Measurements from ENCODE around the gene COQ8B.

COQ8B gene

GRCh38 chr19:40685016-40685526, 31.6 kb downstream of the COQ8B start:
- no CpG with 5 or more reads among the region's 3 CpGs for WGBS (ENCODE audit: insufficient coverage, insufficient read length)
- peaks cover 2% of the 10 kb centered on the region; the same call in 1 of the 2 replicates for H3K4me1 ChIP-seq (ENCODE audit: control insufficient read depth, insufficient read depth, low read length)
- H3K36me3 ChIP-seq (ENCODE audit: control insufficient read depth, insufficient read depth, low read length), result peaks cover 20% of the 10 kb centered on the region; the same call in 1 of the 2 replicates
- no peaks in the 10 kb centered on the region for H3K9me3 ChIP-seq (ENCODE audit: control insufficient read depth, insufficient read depth, low read length)
- no peak overlapping the region for H3K27ac ChIP-seq (ENCODE audit: low read length)
- H3K27me3 ChIP-seq (ENCODE audit: control insufficient read depth, insufficient read depth, low read length), result no peaks in the 10 kb centered on the region
- no peak overlapping the region for H3K4me3 ChIP-seq (ENCODE audit: low read length)
- DNase-seq (ENCODE audit: low read depth, low spot score), result no peak

GRCh38 chr19:40684280-40684679, 32.4 kb downstream of the COQ8B start:
- Histone ChIP-seq H3K4me1 (ENCODE audit: control insufficient read depth, insufficient read depth, low read length) (peaks cover under 1% of the 10 kb centered on the region; the same call in 1 of the 2 replicates), H3K36me3 (ENCODE audit: control insufficient read depth, insufficient read depth, low read length) (peaks cover 20% of the 10 kb centered on the region; the same call in 1 of the 2 replicates), H3K27ac (ENCODE audit: low read length) (no peak overlapping the region), H3K9me3 (ENCODE audit: control insufficient read depth, insufficient read depth, low read length) (no peaks in the 10 kb centered on the region), H3K4me3 (ENCODE audit: low read length) (no peak overlapping the region), H3K27me3 (ENCODE audit: control insufficient read depth, insufficient read depth, low read length) (no peaks in the 10 kb centered on the region)
- WGBS (ENCODE audit: insufficient coverage, insufficient read length), result no CpG with 5 or more reads among the region's 32 CpGs
- DNase-seq (ENCODE audit: low read depth, low spot score), result no peak

DNA sequence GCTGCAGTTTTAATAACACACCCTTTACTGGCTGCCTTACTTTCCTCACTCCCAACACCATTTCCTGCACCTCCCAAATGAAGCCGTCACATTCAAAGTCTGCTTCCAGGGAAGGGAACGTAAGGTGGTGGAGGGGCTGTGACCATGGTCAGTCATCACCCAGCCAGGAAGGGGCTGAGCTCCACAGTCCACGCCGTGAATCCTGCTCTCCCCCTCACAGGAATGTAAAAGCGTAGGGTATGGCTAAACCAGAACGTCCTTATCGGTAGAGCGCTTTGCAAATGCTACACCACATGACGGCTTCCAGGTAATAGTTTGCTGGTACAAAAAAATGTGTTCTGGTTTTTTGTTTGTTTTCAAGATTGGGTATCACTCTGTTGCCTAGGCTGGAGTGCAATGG, 33.2 kb downstream of the COQ8B start:
- H3K4me1 ChIP-seq (ENCODE audit: control insufficient read depth, insufficient read depth, low read length), result no peaks in the 10 kb centered on the region
- peaks cover 20% of the 10 kb centered on the region; the same call in 1 of the 2 replicates for H3K36me3 ChIP-seq (ENCODE audit: control insufficient read depth, insufficient read depth, low read length)
- WGBS (ENCODE audit: insufficient coverage, insufficient read length), result no CpG with 5 or more reads among the region's 9 CpGs

GRCh38 chr19:40682431-40682964, 34.2 kb downstream of the COQ8B start:
- H3K4me3 ChIP-seq (ENCODE audit: low read length), result no peak overlapping the region
- no CpG with 5 or more reads among the region's 18 CpGs for WGBS (ENCODE audit: insufficient coverage, insufficient read length)
- no peak for DNase-seq (ENCODE audit: low read depth, low spot score)
- peaks cover 20% of the 10 kb centered on the region; the same call in 1 of the 2 replicates for H3K36me3 ChIP-seq (ENCODE audit: control insufficient read depth, insufficient read depth, low read length)
- H3K27ac ChIP-seq (ENCODE audit: low read length), result no peak overlapping the region
- H3K27me3 ChIP-seq (ENCODE audit: control insufficient read depth, insufficient read depth, low read length), result no peaks in the 10 kb centered on the region
- H3K9me3 ChIP-seq (ENCODE audit: control insufficient read depth, insufficient read depth, low read length), result no peaks in the 10 kb centered on the region
- no peaks in the 10 kb centered on the region for H3K4me1 ChIP-seq (ENCODE audit: control insufficient read depth, insufficient read depth, low read length)

More for the DNA sequence above, 33.2 kb downstream of the COQ8B start:
- H3K9me3 ChIP-seq (ENCODE audit: control insufficient read depth, insufficient read depth, low read length), result no peaks in the 10 kb centered on the region
- no peak for DNase-seq (ENCODE audit: low read depth, low spot score)
- H3K27ac ChIP-seq (ENCODE audit: low read length), result no peak overlapping the region
- no peaks in the 10 kb centered on the region for H3K27me3 ChIP-seq (ENCODE audit: control insufficient read depth, insufficient read depth, low read length)
- no peak overlapping the region for H3K4me3 ChIP-seq (ENCODE audit: low read length)

- Histone ChIP-seq H3K27me3 (ENCODE audit: control insufficient read depth, insufficient read depth, low read length) (no peaks in the 10 kb centered on the region), H3K4me3 (ENCODE audit: low read length) (no peak overlapping the region), H3K4me1 (ENCODE audit: control insufficient read depth, insufficient read depth, low read length) (no peaks in the 10 kb centered on the region), H3K9me3 (ENCODE audit: control insufficient read depth, insufficient read depth, low read length) (no peaks in the 10 kb centered on the region), H3K27ac (ENCODE audit: low read length) (no peak overlapping the region), H3K36me3 (ENCODE audit: control insufficient read depth, insufficient read depth, low read length) (peaks cover 20% of the 10 kb centered on the region)
- no peak for DNase-seq (ENCODE audit: low read depth, low spot score)
- WGBS (ENCODE audit: insufficient coverage, insufficient read length), result no CpG with 5 or more reads among the region's 4 CpGs
These were observed 35.6 kb downstream of the COQ8B start for GRCh38 chr19:40681039-40681438.

GRCh38 chr19:40677156-40677555, 39.5 kb downstream of the COQ8B start:
- H3K36me3 ChIP-seq (ENCODE audit: control insufficient read depth, insufficient read depth, low read length), result peaks cover 24% of the 10 kb centered on the region

DNA sequence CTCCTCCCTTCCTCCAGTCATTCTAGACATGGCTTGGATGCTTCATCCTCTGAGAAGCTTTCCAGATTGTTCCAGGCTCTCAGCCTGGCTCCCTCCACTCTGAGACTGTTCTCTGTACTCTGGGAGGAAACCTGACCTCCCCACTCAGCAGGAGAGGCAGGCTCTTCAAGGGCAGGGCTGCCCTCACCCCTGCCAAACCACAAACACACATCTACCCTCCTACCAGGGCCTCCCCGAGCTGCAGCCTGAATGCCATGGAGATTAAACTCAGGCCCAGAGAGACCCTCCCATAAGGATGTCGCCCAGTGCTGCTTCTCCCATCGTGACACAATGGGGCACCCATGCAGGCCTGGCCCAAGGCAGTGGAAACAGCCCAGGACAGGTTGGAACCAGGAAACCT, 42.4 kb downstream of the COQ8B start:
- H3K27ac ChIP-seq (ENCODE audit: low read length), result no peak overlapping the region
- no peaks in the 10 kb centered on the region for H3K27me3 ChIP-seq (ENCODE audit: control insufficient read depth, insufficient read depth, low read length)
- H3K36me3 ChIP-seq (ENCODE audit: control insufficient read depth, insufficient read depth, low read length), result peaks cover 34% of the 10 kb centered on the region
- no peak for DNase-seq (ENCODE audit: low read depth, low spot score)
- H3K9me3 ChIP-seq (ENCODE audit: control insufficient read depth, insufficient read depth, low read length), result no peaks in the 10 kb centered on the region
- H3K4me1 ChIP-seq (ENCODE audit: control insufficient read depth, insufficient read depth, low read length), result no peaks in the 10 kb centered on the region
- H3K4me3 ChIP-seq (ENCODE audit: low read length), result no peak overlapping the region
- no CpG with 5 or more reads among the region's 3 CpGs for WGBS (ENCODE audit: insufficient coverage, insufficient read length)

More at GRCh38 chr19:40677156-40677555, 39.5 kb downstream of the COQ8B start:
- H3K9me3 ChIP-seq (ENCODE audit: control insufficient read depth, insufficient read depth, low read length), result no peaks in the 10 kb centered on the region
- no peak overlapping the region for H3K4me3 ChIP-seq (ENCODE audit: low read length)
- no peaks in the 10 kb centered on the region for H3K27me3 ChIP-seq (ENCODE audit: control insufficient read depth, insufficient read depth, low read length)
- H3K4me1 ChIP-seq (ENCODE audit: control insufficient read depth, insufficient read depth, low read length), result no peaks in the 10 kb centered on the region
- DNase-seq (ENCODE audit: low read depth, low spot score), result no peak
- no CpG with 5 or more reads among the region's 23 CpGs for WGBS (ENCODE audit: insufficient coverage, insufficient read length)
- H3K27ac ChIP-seq (ENCODE audit: low read length), result no peak overlapping the region

DNA sequence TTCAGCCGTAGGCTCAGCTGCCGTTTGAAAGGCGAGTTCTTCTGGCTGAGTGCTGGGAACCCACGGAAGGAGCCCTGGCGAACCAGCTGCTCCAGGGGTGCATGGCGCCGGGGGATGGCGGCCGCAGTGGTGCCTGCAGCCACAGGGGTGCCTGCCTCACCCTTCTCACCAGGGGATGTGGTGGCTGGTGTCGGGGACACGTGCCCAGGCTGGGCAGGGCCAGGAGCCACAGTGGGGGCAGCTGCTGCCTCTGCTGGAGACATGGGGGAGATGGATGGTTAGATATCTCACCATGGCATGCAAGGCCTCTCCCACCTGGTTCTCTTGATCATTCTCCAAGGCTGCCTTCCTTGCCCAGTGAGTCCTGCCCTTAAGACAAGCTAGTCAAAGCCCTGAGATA, 43.3 kb downstream of the COQ8B start:
- WGBS (ENCODE audit: insufficient coverage, insufficient read length), result no CpG with 5 or more reads among the region's 11 CpGs
- H3K4me3 ChIP-seq (ENCODE audit: low read length), result no peak overlapping the region
- H3K27ac ChIP-seq (ENCODE audit: low read length), result no peak overlapping the region
- no peaks in the 10 kb centered on the region for H3K9me3 ChIP-seq (ENCODE audit: control insufficient read depth, insufficient read depth, low read length)
- no peaks in the 10 kb centered on the region for H3K4me1 ChIP-seq (ENCODE audit: control insufficient read depth, insufficient read depth, low read length)
- H3K27me3 ChIP-seq (ENCODE audit: control insufficient read depth, insufficient read depth, low read length), result no peaks in the 10 kb centered on the region
- H3K36me3 ChIP-seq (ENCODE audit: control insufficient read depth, insufficient read depth, low read length), result peaks cover 35% of the 10 kb centered on the region
- no peak for DNase-seq (ENCODE audit: low read depth, low spot score)

GRCh38 chr19:40672573-40673299, 44.0 kb downstream of the COQ8B start:
- no peak for DNase-seq (ENCODE audit: low read depth, low spot score)
- Histone ChIP-seq H3K4me1 (ENCODE audit: control insufficient read depth, insufficient read depth, low read length) (no peaks in the 10 kb centered on the region), H3K36me3 (ENCODE audit: control insufficient read depth, insufficient read depth, low read length) (peaks cover 35% of the 10 kb centered on the region), H3K27ac (ENCODE audit: low read length) (no peak overlapping the region), H3K4me3 (ENCODE audit: low read length) (no peak overlapping the region), H3K9me3 (ENCODE audit: control insufficient read depth, insufficient read depth, low read length) (no peaks in the 10 kb centered on the region), H3K27me3 (ENCODE audit: control insufficient read depth, insufficient read depth, low read length) (no peaks in the 10 kb centered on the region)
- no CpG with 5 or more reads among the region's 7 CpGs for WGBS (ENCODE audit: insufficient coverage, insufficient read length)

- WGBS (ENCODE audit: insufficient coverage, insufficient read length), result no CpG with 5 or more reads among the region's 2 CpGs
These were observed 44.6 kb downstream of the COQ8B start for GRCh38 chr19:40672038-40672437.

More at GRCh38 chr19:40672038-40672437, 44.6 kb downstream of the COQ8B start:
- no peaks in the 10 kb centered on the region for H3K4me1 ChIP-seq (ENCODE audit: control insufficient read depth, insufficient read depth, low read length)
- no peaks in the 10 kb centered on the region for H3K9me3 ChIP-seq (ENCODE audit: control insufficient read depth, insufficient read depth, low read length)
- no peak overlapping the region for H3K27ac ChIP-seq (ENCODE audit: low read length)
- H3K4me3 ChIP-seq (ENCODE audit: low read length), result no peak overlapping the region
- no peaks in the 10 kb centered on the region for H3K27me3 ChIP-seq (ENCODE audit: control insufficient read depth, insufficient read depth, low read length)
- H3K36me3 ChIP-seq (ENCODE audit: control insufficient read depth, insufficient read depth, low read length), result peaks cover 32% of the 10 kb centered on the region
- DNase-seq (ENCODE audit: low read depth, low spot score), result no peak
